IMR-90 (cell line): ENCODE measurements around the gene SURF4.

ENCODE experiments used
- BHLHE40 ChIP-seq: fragments of 150-350 bp; IDR thresholded peaks from 2 replicates; pipeline ENCODE4 v1.6.1; 2016; ENCODE audit warnings: mild to moderate bottlenecking, low read depth, low read length
- POLR2A ChIP-seq: IDR thresholded peaks from 2 replicates; pipeline ENCODE4 v1.6.1; 2012; ENCODE audit warnings: mild to moderate bottlenecking, low read depth, low read length
- RFX5 ChIP-seq: IDR thresholded peaks from 2 replicates; pipeline ENCODE4 v1.8.0; 2012; ENCODE audit warnings: low read depth, mild to moderate bottlenecking, low read length, moderate library complexity
- TF ChIP-seq, protein P1 (sequence below): conservative IDR thresholded peaks from 2 replicates; pipeline ENCODE4 v1.5.1; 2012; ENCODE audit warnings: mild to moderate bottlenecking, low read depth, low read length, improper control_type of control experiment

DNA sequence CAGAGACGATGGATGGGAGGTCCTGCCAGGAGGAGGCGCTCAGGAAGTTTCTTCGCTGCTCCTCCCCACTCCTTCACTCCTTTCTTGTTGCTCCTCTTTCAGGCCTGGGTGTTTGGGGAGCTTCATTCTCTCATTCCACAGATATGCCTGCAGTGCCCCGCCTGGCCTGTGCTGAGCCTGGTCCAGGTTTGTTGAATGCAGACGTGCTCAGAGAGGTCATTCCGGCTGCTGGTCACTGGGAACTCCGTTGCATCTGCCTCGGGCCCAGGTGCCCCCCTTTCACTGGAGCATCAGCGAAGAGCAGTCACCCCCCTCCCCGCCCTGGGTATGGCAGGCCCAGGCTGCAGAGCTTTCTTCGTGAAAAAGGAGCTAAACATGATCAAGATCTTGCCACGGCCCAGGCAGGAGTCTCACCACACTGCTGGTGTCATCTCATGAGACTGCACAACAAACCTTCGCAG is 55.4 kb downstream of the SURF4 start:
- TF ChIP-seq, protein P1, sequence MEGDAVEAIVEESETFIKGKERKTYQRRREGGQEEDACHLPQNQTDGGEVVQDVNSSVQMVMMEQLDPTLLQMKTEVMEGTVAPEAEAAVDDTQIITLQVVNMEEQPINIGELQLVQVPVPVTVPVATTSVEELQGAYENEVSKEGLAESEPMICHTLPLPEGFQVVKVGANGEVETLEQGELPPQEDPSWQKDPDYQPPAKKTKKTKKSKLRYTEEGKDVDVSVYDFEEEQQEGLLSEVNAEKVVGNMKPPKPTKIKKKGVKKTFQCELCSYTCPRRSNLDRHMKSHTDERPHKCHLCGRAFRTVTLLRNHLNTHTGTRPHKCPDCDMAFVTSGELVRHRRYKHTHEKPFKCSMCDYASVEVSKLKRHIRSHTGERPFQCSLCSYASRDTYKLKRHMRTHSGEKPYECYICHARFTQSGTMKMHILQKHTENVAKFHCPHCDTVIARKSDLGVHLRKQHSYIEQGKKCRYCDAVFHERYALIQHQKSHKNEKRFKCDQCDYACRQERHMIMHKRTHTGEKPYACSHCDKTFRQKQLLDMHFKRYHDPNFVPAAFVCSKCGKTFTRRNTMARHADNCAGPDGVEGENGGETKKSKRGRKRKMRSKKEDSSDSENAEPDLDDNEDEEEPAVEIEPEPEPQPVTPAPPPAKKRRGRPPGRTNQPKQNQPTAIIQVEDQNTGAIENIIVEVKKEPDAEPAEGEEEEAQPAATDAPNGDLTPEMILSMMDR = no peak
- TF ChIP-seq BHLHE40 (no peak), RFX5 (no peak), POLR2A (no peak)
